ENCODE data around the gene ASB9. TPM values are rescaled to one million over a fixed set of nuclear protein-coding genes. Genes with fewer than 3 reads are reported as not detected.
"Not testable (repeated sequence)": the region's sequence is repeated elsewhere in the genome, so short reads cannot be mapped to it uniquely, and the experiment has no call there.

ASB9 gene
- total RNA-seq, 1 experiment from 2014 or later: 0.11 TPM

DNA sequence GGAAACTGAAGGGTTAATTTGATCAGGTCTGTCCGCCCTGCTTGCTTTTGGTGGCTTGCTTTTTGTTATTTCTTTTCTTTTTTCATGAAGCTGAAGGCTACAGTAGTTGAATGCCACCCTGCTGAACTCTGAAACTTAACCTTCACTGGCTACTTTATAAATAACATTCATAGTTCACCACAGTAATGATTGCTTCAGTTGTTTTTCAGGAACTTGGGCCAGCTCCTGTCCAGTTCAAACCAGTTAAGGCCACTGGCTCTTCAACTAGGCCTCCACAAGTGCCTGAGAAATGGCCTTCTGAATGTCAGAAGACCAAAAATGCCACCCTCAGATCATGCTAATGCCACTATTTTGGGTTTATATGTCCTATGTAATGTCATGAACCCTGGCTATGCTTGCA, 7.7 kb upstream of the ASB9 start:
- no peaks in the 10 kb centered on the region for H3K36me3 Mint-ChIP-seq
- no peak overlapping the region for H3K4me3 Mint-ChIP-seq
- H3K27me3 Mint-ChIP-seq (ENCODE audit: low read depth): no peaks in the 10 kb centered on the region
- ChIA-PET POLR2A (no interaction called here), CTCF (no interaction called here)
- no peak for DNase-seq (ENCODE audit: low spot score)
- no peak for TF ChIP-seq ZNF317 (CRISPR knock-in tag; IDR thresholded peaks at IDR 0.05; ENCODE audit: borderline replicate concordance, low read depth)
- no peak for TF ChIP-seq NR3C1 (CRISPR knock-in tag; conservative IDR thresholded peaks at IDR 0.05; ENCODE audit: low read depth)
- TF ChIP-seq, protein P1, sequence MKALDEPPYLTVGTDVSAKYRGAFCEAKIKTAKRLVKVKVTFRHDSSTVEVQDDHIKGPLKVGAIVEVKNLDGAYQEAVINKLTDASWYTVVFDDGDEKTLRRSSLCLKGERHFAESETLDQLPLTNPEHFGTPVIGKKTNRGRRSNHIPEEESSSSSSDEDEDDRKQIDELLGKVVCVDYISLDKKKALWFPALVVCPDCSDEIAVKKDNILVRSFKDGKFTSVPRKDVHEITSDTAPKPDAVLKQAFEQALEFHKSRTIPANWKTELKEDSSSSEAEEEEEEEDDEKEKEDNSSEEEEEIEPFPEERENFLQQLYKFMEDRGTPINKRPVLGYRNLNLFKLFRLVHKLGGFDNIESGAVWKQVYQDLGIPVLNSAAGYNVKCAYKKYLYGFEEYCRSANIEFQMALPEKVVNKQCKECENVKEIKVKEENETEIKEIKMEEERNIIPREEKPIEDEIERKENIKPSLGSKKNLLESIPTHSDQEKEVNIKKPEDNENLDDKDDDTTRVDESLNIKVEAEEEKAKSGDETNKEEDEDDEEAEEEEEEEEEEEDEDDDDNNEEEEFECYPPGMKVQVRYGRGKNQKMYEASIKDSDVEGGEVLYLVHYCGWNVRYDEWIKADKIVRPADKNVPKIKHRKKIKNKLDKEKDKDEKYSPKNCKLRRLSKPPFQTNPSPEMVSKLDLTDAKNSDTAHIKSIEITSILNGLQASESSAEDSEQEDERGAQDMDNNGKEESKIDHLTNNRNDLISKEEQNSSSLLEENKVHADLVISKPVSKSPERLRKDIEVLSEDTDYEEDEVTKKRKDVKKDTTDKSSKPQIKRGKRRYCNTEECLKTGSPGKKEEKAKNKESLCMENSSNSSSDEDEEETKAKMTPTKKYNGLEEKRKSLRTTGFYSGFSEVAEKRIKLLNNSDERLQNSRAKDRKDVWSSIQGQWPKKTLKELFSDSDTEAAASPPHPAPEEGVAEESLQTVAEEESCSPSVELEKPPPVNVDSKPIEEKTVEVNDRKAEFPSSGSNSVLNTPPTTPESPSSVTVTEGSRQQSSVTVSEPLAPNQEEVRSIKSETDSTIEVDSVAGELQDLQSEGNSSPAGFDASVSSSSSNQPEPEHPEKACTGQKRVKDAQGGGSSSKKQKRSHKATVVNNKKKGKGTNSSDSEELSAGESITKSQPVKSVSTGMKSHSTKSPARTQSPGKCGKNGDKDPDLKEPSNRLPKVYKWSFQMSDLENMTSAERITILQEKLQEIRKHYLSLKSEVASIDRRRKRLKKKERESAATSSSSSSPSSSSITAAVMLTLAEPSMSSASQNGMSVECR (CRISPR knock-in tag; IDR thresholded peaks at IDR 0.05; ENCODE audit: borderline replicate concordance): no peak
- TF ChIP-seq ZNF263 (CRISPR knock-in tag; IDR thresholded peaks at IDR 0.05; ENCODE audit: low read depth): no peak
- no peak for TF ChIP-seq MXD4 (CRISPR knock-in tag; IDR thresholded peaks at IDR 0.05; ENCODE audit: borderline replicate concordance)
- no peaks in the 10 kb centered on the region for H3K4me1 Mint-ChIP-seq
- ATAC-seq: no peak
- no peak overlapping the region for H3K27ac Mint-ChIP-seq
- no peaks in the 10 kb centered on the region for H3K9me3 Mint-ChIP-seq

DNA sequence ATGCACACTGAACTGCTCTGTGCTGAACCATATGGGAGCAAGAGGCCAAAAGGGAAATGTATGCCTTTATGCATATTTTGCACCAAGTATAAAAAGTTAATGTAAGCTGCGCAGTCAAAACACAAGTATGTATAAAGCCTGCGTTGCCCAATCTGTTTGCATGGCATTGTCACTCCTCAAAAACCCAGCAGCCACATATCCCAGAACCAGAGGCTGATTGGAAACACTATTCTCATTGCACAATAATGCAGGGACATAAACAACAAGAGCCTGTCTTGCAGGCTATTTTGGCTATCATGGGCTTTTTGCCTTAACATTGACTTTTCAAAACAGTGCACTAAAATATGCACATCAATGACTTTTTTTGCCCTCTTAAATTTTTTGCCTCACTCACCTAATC, 5.1 kb upstream of the ASB9 start:
- Mint-ChIP-seq H3K9me3 (no peaks in the 10 kb centered on the region), H3K36me3 (no peaks in the 10 kb centered on the region), H3K4me1 (peaks cover 5% of the 10 kb centered on the region), H3K27me3 (ENCODE audit: low read depth) (no peaks in the 10 kb centered on the region), H3K4me3 (no peak overlapping the region), H3K27ac (no peak overlapping the region)
- DNase-seq (ENCODE audit: low spot score) (no peak), ATAC-seq (no peak)
- POLR2A ChIA-PET: no interaction called here
- CTCF ChIA-PET: no interaction called here
- TF ChIP-seq ZNF512 (CRISPR knock-in tag; IDR thresholded peaks at IDR 0.05; ENCODE audit: borderline replicate concordance): no peak

- POLR2A ChIA-PET; CTCF ChIA-PET; DNase-seq (ENCODE audit: low spot score): not testable (repeated sequence)
Observed at GRCh38 chrX:15273275-15273674, 3.4 kb upstream of the ASB9 start.

DNA sequence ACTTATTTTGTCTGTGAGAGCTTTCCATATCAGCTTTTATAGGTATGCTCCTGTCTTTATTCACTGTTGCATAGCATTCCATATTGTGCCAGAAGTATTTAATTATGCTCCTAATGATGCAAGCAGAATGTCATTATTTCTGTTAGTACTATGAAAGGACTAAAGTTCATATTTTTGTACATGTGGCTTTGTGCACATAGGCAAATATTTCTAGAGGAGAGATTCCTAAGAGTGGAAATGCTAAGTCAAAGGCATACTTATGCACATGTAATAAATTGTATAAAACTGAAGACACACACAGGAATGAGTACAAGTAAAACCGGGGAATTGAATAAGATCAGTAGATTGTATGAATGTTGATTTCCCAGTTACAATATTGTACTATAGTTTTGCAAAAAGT, 1.9 kb upstream of the ASB9 start:
- ChIA-PET POLR2A (no interaction called here), CTCF (no interaction called here)
- Mint-ChIP-seq H3K27ac (no peak overlapping the region), H3K4me3 (no peak overlapping the region), H3K27me3 (ENCODE audit: low read depth) (no peaks in the 10 kb centered on the region), H3K4me1 (peaks cover 9% of the 10 kb centered on the region), H3K9me3 (no peaks in the 10 kb centered on the region), H3K36me3 (no peaks in the 10 kb centered on the region)
- no peak for TF ChIP-seq PREB (CRISPR knock-in tag; IDR thresholded peaks at IDR 0.05; ENCODE audit: borderline replicate concordance)
- ATAC-seq (no peak), DNase-seq (ENCODE audit: low spot score) (no peak)

More at GRCh38 chrX:15273275-15273674, 3.4 kb upstream of the ASB9 start:
- H3K27me3 Mint-ChIP-seq (ENCODE audit: low read depth); H3K4me3 Mint-ChIP-seq; H3K4me1 Mint-ChIP-seq; H3K36me3 Mint-ChIP-seq; ATAC-seq; H3K27ac Mint-ChIP-seq; H3K9me3 Mint-ChIP-seq: not testable (repeated sequence)

GRCh38 chrX:15269120-15269519, 763 bp downstream of the ASB9 start:
- ATAC-seq (no peak), DNase-seq (ENCODE audit: low spot score) (no peak)
- CTCF ChIA-PET: no interaction called here
- Mint-ChIP-seq H3K4me1 (peaks cover 9% of the 10 kb centered on the region), H3K27me3 (ENCODE audit: low read depth) (no peaks in the 10 kb centered on the region), H3K27ac (no peak overlapping the region), H3K9me3 (peaks cover 4% of the 10 kb centered on the region; the same call in 1 of the 2 replicates), H3K36me3 (no peaks in the 10 kb centered on the region), H3K4me3 (no peak overlapping the region)
- POLR2A ChIA-PET: no interaction called here
- no peak for TF ChIP-seq E2F5 (CRISPR knock-in tag; IDR thresholded peaks at IDR 0.05)
- no peak for TF ChIP-seq RORB (CRISPR knock-in tag; IDR thresholded peaks at IDR 0.05)
